ENCODE measurements around the gene DNAJB11.

DNA sequence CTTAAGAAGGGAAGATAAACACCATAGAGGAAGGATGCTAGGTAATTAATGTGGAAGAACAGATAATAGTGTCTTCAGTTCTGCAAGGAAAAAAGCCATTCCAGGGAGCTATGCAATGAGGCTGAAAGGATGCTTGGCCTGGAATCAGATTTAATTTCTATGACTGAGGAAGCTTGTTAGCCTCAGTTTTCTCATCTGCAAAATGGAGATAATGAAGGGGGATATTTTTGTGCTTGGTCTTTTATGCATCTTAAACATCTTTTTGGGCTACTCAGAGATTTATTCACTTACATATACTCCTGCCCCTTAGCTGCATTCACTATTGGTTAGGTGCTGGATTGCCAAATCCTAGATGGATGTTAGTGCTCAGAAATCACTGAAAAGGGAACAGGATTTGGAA lies 16.7 kb downstream of the DNAJB11 start:
- TF ChIP-seq, protein P1, sequence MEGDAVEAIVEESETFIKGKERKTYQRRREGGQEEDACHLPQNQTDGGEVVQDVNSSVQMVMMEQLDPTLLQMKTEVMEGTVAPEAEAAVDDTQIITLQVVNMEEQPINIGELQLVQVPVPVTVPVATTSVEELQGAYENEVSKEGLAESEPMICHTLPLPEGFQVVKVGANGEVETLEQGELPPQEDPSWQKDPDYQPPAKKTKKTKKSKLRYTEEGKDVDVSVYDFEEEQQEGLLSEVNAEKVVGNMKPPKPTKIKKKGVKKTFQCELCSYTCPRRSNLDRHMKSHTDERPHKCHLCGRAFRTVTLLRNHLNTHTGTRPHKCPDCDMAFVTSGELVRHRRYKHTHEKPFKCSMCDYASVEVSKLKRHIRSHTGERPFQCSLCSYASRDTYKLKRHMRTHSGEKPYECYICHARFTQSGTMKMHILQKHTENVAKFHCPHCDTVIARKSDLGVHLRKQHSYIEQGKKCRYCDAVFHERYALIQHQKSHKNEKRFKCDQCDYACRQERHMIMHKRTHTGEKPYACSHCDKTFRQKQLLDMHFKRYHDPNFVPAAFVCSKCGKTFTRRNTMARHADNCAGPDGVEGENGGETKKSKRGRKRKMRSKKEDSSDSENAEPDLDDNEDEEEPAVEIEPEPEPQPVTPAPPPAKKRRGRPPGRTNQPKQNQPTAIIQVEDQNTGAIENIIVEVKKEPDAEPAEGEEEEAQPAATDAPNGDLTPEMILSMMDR (IDR thresholded peaks at IDR 0.05) = no peak
- no peak for TF ChIP-seq CBX8 (IDR thresholded peaks at IDR 0.05)
- no peak for TF ChIP-seq CEBPB (IDR thresholded peaks at IDR 0.05)
- TF ChIP-seq POLR2A (IDR thresholded peaks at IDR 0.05; ENCODE audit: low read length) = no peak
- TF ChIP-seq, protein P2, sequence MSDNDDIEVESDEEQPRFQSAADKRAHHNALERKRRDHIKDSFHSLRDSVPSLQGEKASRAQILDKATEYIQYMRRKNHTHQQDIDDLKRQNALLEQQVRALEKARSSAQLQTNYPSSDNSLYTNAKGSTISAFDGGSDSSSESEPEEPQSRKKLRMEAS (IDR thresholded peaks at IDR 0.05) = no peak
- no peak for TF ChIP-seq SREBF2 (IDR thresholded peaks at IDR 0.05)
- TF ChIP-seq, protein P3, sequence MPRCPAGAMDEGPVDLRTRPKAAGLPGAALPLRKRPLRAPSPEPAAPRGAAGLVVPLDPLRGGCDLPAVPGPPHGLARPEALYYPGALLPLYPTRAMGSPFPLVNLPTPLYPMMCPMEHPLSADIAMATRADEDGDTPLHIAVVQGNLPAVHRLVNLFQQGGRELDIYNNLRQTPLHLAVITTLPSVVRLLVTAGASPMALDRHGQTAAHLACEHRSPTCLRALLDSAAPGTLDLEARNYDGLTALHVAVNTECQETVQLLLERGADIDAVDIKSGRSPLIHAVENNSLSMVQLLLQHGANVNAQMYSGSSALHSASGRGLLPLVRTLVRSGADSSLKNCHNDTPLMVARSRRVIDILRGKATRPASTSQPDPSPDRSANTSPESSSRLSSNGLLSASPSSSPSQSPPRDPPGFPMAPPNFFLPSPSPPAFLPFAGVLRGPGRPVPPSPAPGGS (IDR thresholded peaks at IDR 0.05) = no peak
- TF ChIP-seq RAD21 (conservative IDR thresholded peaks at IDR 0.05 in 1 of 2, IDR thresholded peaks at IDR 0.05 in 1 of 2) = no peak
- TF ChIP-seq, protein P4, sequence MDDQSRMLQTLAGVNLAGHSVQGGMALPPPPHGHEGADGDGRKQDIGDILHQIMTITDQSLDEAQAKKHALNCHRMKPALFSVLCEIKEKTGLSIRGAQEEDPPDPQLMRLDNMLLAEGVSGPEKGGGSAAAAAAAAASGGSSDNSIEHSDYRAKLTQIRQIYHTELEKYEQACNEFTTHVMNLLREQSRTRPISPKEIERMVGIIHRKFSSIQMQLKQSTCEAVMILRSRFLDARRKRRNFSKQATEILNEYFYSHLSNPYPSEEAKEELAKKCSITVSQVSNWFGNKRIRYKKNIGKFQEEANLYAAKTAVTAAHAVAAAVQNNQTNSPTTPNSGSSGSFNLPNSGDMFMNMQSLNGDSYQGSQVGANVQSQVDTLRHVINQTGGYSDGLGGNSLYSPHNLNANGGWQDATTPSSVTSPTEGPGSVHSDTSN (IDR thresholded peaks at IDR 0.05) = no peak
- TF ChIP-seq EP300 (IDR thresholded peaks at IDR 0.05) = no peak
- TF ChIP-seq, protein P5, sequence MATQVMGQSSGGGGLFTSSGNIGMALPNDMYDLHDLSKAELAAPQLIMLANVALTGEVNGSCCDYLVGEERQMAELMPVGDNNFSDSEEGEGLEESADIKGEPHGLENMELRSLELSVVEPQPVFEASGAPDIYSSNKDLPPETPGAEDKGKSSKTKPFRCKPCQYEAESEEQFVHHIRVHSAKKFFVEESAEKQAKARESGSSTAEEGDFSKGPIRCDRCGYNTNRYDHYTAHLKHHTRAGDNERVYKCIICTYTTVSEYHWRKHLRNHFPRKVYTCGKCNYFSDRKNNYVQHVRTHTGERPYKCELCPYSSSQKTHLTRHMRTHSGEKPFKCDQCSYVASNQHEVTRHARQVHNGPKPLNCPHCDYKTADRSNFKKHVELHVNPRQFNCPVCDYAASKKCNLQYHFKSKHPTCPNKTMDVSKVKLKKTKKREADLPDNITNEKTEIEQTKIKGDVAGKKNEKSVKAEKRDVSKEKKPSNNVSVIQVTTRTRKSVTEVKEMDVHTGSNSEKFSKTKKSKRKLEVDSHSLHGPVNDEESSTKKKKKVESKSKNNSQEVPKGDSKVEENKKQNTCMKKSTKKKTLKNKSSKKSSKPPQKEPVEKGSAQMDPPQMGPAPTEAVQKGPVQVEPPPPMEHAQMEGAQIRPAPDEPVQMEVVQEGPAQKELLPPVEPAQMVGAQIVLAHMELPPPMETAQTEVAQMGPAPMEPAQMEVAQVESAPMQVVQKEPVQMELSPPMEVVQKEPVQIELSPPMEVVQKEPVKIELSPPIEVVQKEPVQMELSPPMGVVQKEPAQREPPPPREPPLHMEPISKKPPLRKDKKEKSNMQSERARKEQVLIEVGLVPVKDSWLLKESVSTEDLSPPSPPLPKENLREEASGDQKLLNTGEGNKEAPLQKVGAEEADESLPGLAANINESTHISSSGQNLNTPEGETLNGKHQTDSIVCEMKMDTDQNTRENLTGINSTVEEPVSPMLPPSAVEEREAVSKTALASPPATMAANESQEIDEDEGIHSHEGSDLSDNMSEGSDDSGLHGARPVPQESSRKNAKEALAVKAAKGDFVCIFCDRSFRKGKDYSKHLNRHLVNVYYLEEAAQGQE (IDR thresholded peaks at IDR 0.05) = no peak
- TF ChIP-seq SMC3 (IDR thresholded peaks at IDR 0.05) = no peak
